ENCODE results near the gene ZBTB45. TPM values are rescaled to one million over a fixed set of nuclear protein-coding genes. Genes with fewer than 3 reads are reported as not detected.

Gene ZBTB45
- total and polyA plus RNA-seq, 3 donors from 2014 or later, result 6.9 to 15.1 (median 14.0) TPM

DNA sequence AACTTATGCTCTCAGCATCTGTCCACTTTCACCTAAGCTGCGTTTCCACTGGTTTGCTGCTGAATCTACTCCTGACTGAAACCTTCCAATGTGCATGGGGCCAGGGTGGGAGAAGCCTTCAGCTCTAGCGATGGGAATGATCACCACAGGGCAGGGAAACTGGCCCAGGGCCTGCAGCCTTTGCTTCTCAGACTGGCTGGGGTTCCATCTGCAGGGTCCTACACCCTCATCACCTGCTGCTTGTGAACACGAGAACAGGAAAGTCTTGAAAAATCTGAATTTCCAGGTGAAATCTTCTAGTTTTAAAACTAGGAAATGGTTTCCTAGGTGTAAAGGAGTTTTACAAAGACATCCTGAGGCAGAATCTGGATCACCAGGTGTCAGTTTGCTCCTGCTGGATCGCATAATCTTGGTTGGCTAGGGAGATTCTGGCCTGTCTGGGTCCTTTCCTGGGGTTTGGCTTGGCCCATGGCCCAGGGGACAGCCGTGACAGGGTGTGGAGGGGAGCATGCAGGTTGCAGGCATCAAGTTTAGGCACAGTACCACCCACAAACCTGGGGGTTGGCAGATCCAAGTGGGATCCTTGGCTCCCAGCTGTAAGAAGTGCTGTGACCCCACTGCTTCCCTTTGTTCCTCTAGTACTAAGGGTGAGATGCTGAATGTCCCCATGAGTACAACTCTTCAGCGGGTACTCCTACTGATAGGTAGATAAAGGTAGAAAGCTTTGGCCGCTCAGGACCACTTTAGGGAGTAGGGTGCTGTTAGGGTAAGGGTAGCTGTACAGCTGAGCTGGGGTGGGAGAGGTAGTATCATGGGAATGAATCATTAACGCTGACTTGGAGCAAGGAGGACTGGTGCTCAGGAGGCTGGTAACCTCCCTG is 40.6 kb upstream of the ZBTB45 start:
- intact Hi-C loops (cut with DNase I; ENCODE audit: low total_unique reads), result no loop called here
- Histone ChIP-seq H3K4me3 (peak overlapping the region; percentile 66 to 84), H3K27ac (peak overlapping the region; percentile 91 to 100), H3K36me3 (ENCODE audit: low read depth, missing control alignments) (no peaks in the 10 kb centered on the region), H3K9me3 (no peaks in the 10 kb centered on the region), H3K4me1 (peaks cover 58% of the 10 kb centered on the region), H3K27me3 (no peaks in the 10 kb centered on the region)
- TF ChIP-seq POLR2A (IDR thresholded peaks at IDR 0.05) (no peak), CTCF (IDR thresholded peaks at IDR 0.05) (no peak)
- no peak for DNase-seq
- WGBS, 2 donors, result 71 to 72% methylated on average over 8 of the region's 8 CpGs

DNA sequence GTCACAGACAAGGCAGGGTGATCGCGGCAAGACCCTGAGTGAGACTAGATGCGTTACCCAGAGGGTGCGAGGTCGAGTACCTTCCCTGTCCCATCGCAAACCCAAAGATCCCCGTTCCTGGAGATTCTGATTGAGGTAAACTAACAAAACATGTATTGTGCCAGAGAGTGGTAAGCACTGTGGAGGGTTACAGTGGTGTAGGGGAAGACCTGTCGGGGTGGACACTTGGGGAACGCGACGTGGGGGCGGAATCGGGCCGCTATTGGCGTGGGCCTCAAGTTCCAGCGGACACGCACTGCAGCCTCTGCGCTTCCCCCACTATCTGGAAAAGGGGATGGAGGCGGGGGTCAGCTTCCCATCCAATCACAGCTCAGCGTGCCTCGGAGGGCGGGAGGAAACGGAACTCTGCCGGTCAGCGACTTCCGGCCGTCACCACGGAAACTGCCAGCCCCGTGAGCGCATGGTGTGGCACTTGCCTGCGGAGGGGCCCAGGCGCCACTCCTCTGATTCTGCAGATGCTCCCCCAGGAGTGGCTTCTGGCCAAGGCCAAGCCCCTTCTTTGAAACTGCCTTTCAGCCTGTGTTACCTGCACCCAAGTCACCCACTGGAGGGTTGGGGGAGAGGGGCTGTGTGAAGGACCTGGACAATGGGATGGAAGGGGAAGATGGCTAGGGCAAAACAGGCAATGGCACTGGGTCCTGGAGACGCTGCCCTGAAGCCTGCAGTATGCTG is 39.8 kb upstream of the ZBTB45 start:
- 0 to 1% methylated on average over 11 to 23 of the region's 33 CpGs for WGBS, 2 donors
- intact Hi-C loops (cut with DNase I; ENCODE audit: low total_unique reads), result no loop called here
- peak; percentile 95 for DNase-seq
- peak; percentile 38 for TF ChIP-seq POLR2A (IDR thresholded peaks at IDR 0.05)
- TF ChIP-seq CTCF (IDR thresholded peaks at IDR 0.05), result no peak
- Histone ChIP-seq H3K27ac (peak overlapping the region; percentile 91 to 100), H3K4me3 (peak overlapping the region; percentile 66 to 84), H3K27me3 (no peaks in the 10 kb centered on the region), H3K9me3 (no peaks in the 10 kb centered on the region), H3K36me3 (ENCODE audit: low read depth, missing control alignments) (no peaks in the 10 kb centered on the region), H3K4me1 (peaks cover 58% of the 10 kb centered on the region)

DNA sequence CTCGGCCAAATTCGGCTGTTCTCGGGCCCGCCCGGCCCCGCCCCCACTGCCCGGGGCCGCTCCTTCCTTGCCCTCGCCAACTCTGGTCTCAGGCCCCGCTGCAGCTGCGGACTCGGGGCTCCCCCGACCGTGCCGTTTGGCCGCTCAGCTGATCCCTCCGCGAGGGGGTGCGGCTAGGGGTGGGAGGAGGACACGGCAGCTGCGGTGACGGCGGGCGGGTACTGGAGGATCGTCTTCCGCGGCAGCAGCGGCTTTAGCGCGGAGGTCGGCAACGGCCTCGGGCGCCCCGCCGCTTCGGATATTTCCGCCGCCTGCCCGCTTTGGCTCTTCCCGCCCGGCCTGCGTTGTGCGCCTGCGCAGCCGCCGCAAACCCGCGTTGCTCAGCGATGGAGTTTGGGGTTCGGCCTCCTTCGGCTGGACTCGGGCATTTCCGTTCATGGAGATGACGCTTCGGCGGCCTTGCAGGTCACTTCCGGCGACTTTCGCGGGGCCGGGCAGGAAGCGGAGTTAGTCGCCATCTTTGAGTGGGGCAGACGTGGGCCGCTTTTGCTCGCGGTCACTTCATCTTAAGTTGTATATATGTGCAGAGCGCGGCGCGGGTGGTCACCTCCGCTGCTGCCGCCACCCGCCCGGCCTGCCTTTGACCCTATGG is 39.1 kb upstream of the ZBTB45 start:
- TF ChIP-seq POLR2A (IDR thresholded peaks at IDR 0.05), result no peak
- peak in 1 of 3 experiments; percentile 1 for TF ChIP-seq CTCF (IDR thresholded peaks at IDR 0.05)
- Histone ChIP-seq H3K4me3 (peak overlapping the region; percentile 66 to 84), H3K9me3 (no peaks in the 10 kb centered on the region), H3K27ac (peak overlapping the region; percentile 91 to 100), H3K36me3 (ENCODE audit: low read depth, missing control alignments) (no peaks in the 10 kb centered on the region), H3K4me1 (peaks cover 64% of the 10 kb centered on the region), H3K27me3 (no peaks in the 10 kb centered on the region)
- 1% methylated on average over 61 of the region's 76 CpGs; no CpG with 5 or more reads in 1 of the 2 donors for WGBS, 2 donors
- peak; percentile 99 for DNase-seq
- intact Hi-C loops (cut with DNase I; ENCODE audit: low total_unique reads), result no loop called here

DNA sequence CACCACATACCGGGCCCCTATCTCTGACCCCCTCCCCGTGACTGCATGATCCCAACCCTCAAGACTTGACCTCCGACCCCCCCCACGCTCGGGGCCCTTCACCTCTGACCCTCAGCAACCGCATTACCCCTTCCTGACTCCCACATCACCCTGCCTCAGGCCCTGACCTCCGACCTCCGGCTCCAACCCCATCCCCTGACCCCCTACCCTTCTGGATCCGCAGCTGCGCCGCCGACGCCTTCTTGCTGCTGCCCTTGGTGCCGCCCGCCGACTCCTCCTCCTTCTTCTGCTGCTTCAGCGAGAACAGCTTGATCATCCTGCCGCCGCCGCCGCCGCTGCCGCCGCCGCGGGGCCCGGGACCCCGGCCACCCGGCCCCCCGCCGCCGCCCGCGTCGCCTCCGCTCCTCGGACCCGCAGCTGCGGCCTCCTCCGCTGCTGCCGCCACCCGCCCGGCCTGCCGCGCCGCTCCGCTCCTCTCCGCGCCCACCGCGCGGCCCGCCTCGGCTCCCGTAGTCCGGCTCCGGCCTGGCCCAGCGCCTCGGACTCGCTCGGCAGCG is 38.5 kb upstream of the ZBTB45 start, which contains the start of gene UBE2M:
TSS of gene UBE2M (minus strand) at position 546 of the 557 bp plus-strand sequence. CDS start at position 316, 230 bp downstream.
- DNase-seq, result no peak
- TF ChIP-seq CTCF (IDR thresholded peaks at IDR 0.05) (no peak), POLR2A (IDR thresholded peaks at IDR 0.05) (no peak)
- peaks cover 61% of the 10 kb centered on the region for H3K4me1 ChIP-seq
- H3K36me3 ChIP-seq (ENCODE audit: low read depth, missing control alignments), result no peaks in the 10 kb centered on the region
- no peaks in the 10 kb centered on the region for H3K9me3 ChIP-seq
- intact Hi-C loops (cut with DNase I; ENCODE audit: low total_unique reads), result no loop called here
- WGBS, 2 donors, result 1 to 2% methylated on average over 16 to 40 of the region's 62 CpGs
- H3K27me3 ChIP-seq, result no peaks in the 10 kb centered on the region
- peak within 1 kb of the TSS; percentile 92 to 100 for H3K27ac ChIP-seq
- peak within 1 kb of the TSS; percentile 66 to 84 for H3K4me3 ChIP-seq
